ENCODE measurements around the gene ACTBL2. TPM values are rescaled to one million over a fixed set of nuclear protein-coding genes. Genes with fewer than 3 reads are reported as not detected.
"Not testable (repeated sequence)": the region's sequence is repeated elsewhere in the genome, so short reads cannot be mapped to it uniquely, and the experiment has no call there.

Gene ACTBL2
- total RNA-seq, result not detected in 2 replicates

DNA sequence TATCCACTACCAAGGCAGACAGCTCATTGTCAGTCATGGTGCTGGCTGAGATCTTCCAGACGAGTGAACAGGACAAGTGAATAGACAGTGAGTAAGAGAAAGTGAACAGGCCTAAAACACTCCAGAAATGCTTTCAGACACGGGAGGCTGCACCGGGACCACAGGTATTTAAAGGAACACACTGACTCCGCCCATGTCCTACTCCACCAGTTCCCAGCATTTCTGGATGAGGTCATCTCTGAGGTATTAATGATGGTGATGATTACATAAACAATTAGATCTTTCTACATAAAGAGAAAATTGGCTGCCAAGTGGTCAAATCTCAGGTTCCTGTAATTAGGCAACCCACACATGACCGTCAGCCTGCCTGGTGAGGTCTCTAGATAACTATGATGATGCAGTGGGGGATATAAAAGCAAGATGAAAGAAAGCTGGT is at the start of gene ACTBL2:
Gene ACTBL2 (minus strand): TSS at position 141 of the 436 bp plus-strand sequence. CDS start 104 bp downstream, at position 37.
- Mint-ChIP-seq H3K9me3 (no peaks in the 10 kb centered on the region), H3K4me3 (no peak within 1 kb of the TSS), H3K4me1 (no peaks in the 10 kb centered on the region), H3K27me3 (peaks cover 3% of the 10 kb centered on the region), H3K27ac (no peak within 1 kb of the TSS), H3K36me3 (ENCODE audit: low read depth) (no peaks in the 10 kb centered on the region)
- TF ChIP-seq, protein P1, sequence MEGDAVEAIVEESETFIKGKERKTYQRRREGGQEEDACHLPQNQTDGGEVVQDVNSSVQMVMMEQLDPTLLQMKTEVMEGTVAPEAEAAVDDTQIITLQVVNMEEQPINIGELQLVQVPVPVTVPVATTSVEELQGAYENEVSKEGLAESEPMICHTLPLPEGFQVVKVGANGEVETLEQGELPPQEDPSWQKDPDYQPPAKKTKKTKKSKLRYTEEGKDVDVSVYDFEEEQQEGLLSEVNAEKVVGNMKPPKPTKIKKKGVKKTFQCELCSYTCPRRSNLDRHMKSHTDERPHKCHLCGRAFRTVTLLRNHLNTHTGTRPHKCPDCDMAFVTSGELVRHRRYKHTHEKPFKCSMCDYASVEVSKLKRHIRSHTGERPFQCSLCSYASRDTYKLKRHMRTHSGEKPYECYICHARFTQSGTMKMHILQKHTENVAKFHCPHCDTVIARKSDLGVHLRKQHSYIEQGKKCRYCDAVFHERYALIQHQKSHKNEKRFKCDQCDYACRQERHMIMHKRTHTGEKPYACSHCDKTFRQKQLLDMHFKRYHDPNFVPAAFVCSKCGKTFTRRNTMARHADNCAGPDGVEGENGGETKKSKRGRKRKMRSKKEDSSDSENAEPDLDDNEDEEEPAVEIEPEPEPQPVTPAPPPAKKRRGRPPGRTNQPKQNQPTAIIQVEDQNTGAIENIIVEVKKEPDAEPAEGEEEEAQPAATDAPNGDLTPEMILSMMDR (IDR thresholded peaks at IDR 0.05), result no peak
- no peak for ATAC-seq (ENCODE audit: low read depth)
- intact Hi-C loops (cut with micrococcal nuclease), result no loop called here
- POLR2A ChIA-PET, result no interaction called here
- CTCF ChIA-PET, result no interaction called here
- DNase-seq, result no peak

DNA sequence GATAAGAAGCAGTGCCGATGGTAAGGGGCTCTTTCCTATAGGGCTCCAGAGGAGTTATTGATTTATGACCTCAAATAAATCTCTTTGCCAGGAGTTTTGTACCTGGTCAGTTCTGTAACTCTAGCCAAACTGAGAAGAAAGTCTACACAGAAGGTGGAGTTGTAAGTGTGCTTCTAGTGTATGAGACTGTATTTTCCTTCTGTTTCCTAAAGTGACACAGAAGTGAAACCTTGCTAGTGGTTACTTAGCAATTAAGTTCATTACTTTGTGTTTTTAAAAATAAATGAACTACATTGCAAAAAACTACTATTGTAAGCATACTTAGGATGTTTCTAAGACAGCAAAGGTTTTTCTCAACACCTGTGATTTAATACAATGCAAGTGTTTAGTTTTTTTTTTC is 48.7 kb upstream of the ACTBL2 start:
- no peaks in the 10 kb centered on the region for H3K9me3 Mint-ChIP-seq
- DNase-seq (no peak), ATAC-seq (ENCODE audit: low read depth) (no peak)
- H3K27me3 Mint-ChIP-seq, result no peaks in the 10 kb centered on the region
- CTCF ChIA-PET, result no interaction called here
- POLR2A ChIA-PET, result no interaction called here
- H3K36me3 Mint-ChIP-seq (ENCODE audit: low read depth), result no peaks in the 10 kb centered on the region
- TF ChIP-seq, protein P1 (IDR thresholded peaks at IDR 0.05), result no peak
- H3K27ac Mint-ChIP-seq, result no peak overlapping the region
- H3K4me3 Mint-ChIP-seq, result no peak overlapping the region
- no peaks in the 10 kb centered on the region for H3K4me1 Mint-ChIP-seq
- intact Hi-C loops (cut with micrococcal nuclease), result no loop called here

DNA sequence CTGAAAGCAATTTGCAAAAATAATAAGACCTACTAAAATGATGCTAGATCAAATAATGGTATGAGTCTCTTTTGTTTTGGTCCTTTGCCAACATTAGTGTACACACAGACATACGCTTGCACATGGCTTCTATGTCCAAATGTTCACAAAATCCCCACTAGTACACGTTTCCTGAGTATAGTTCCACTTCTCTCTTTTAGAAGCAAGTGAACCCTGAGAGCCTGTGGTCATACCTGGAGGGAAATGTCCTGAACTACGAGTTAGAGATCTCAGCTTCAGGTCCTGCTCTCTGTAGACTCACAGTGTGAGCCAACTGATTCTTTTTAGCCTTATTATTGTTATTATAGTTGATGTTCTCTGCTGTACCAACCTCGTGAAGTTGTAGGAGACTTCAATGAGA is 47.3 kb upstream of the ACTBL2 start:
- DNase-seq, result no peak
- no peaks in the 10 kb centered on the region for H3K9me3 Mint-ChIP-seq
- intact Hi-C loops (cut with micrococcal nuclease), result no loop called here
- H3K27me3 Mint-ChIP-seq, result no peaks in the 10 kb centered on the region
- no peaks in the 10 kb centered on the region for H3K4me1 Mint-ChIP-seq
- H3K36me3 Mint-ChIP-seq (ENCODE audit: low read depth), result no peaks in the 10 kb centered on the region
- TF ChIP-seq, protein P1 (IDR thresholded peaks at IDR 0.05), result no peak
- POLR2A ChIA-PET, result no interaction called here
- CTCF ChIA-PET, result no interaction called here
- no peak overlapping the region for H3K27ac Mint-ChIP-seq
- no peak overlapping the region for H3K4me3 Mint-ChIP-seq
- ATAC-seq (ENCODE audit: low read depth), result no peak

DNA sequence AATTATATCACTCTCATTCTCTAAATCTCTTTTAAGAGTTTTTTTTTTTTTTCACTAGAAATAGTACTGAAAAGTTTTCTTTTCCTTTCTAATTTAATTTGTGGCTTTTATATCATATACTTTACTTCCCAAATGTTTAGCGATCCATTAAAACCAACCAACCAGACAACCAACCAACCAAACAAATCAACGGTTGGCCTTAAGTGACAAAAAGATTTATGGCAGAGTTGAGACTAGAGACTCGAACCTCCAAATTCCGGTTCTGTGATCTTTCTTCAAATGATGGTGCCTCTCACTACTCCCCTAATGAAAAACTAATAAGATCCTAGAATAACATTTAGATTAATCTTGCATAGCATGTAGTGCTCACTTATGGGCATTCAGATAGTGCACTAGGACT is 45.3 kb upstream of the ACTBL2 start:
- intact Hi-C loops (cut with micrococcal nuclease), result no loop called here

DNA sequence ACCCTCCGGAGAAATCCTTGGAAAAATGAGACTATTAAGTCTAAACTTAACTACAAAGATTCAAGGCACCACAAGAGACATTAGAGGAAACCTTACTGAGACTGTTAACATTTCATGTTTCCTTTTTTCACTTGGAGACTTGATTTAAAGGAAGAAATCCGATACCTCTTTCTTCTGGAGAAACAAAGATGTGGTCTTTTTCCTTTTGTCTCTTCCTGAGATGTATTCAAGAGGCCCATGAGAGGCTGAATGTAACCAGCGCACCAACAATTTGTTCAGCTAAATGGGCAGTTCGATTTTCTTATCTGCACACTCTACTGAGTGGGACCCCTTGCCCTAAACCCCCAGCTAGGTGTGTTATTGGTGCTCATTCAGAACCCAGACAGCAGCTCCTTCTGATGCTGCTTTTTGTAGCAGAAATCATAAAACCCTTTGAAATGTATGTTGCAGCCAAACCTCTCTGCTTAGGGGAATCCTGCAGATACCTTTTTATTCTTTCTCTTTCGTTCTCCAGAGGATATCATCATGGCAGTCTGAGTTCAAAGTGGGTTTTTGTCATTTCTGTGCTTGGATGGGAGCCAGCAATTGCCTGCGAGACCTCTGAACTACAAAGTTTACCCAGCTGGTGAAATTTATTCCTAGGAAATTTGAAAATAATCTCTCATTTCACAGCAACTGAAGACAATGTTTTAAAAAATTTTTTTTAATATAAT is 41.9 kb upstream of the ACTBL2 start:
- no peaks in the 10 kb centered on the region for H3K27me3 Mint-ChIP-seq
- DNase-seq, result no peak

More for the DNA sequence above, 45.3 kb upstream of the ACTBL2 start:
- no peak overlapping the region for H3K27ac Mint-ChIP-seq
- no peaks in the 10 kb centered on the region for H3K27me3 Mint-ChIP-seq
- H3K9me3 Mint-ChIP-seq, result no peaks in the 10 kb centered on the region
- TF ChIP-seq, protein P1 (IDR thresholded peaks at IDR 0.05), result no peak
- DNase-seq (no peak), ATAC-seq (ENCODE audit: low read depth) (no peak)
- CTCF ChIA-PET, result no interaction called here
- no peaks in the 10 kb centered on the region for H3K4me1 Mint-ChIP-seq
- H3K36me3 Mint-ChIP-seq (ENCODE audit: low read depth), result no peaks in the 10 kb centered on the region
- POLR2A ChIA-PET, result no interaction called here
- no peak overlapping the region for H3K4me3 Mint-ChIP-seq

DNA sequence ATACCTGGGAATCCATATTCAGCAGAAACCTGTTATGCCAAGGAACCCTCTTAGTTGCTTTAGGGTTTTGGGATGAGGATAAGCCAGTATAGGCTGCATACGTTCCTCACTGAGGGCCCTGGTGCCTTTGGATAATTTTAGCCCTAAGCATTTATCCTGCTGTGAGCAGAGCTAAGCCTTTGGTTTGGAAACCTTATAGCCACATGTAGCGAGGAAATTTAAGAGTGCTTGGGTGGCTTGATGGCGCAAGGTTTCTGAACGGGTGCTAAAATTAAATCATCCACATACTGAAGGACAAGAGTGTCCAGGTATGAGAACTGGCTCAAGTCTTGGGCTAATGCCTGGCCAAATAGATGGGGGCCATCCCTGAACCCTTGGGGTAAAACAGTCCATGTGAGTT is 39.9 kb upstream of the ACTBL2 start:
- H3K9me3 Mint-ChIP-seq, CTCF ChIA-PET: not testable (repeated sequence)

More for the DNA sequence above, 41.9 kb upstream of the ACTBL2 start:
- Mint-ChIP-seq H3K36me3 (ENCODE audit: low read depth) (no peaks in the 10 kb centered on the region), H3K27ac (no peak overlapping the region), H3K9me3 (peaks cover 4% of the 10 kb centered on the region), H3K4me1 (no peaks in the 10 kb centered on the region), H3K4me3 (no peak overlapping the region)
- POLR2A ChIA-PET, result no interaction called here
- intact Hi-C loops (cut with micrococcal nuclease), result no loop called here
- TF ChIP-seq, protein P1 (IDR thresholded peaks at IDR 0.05), result no peak
- CTCF ChIA-PET, result no interaction called here
- ATAC-seq (ENCODE audit: low read depth), result no peak

DNA sequence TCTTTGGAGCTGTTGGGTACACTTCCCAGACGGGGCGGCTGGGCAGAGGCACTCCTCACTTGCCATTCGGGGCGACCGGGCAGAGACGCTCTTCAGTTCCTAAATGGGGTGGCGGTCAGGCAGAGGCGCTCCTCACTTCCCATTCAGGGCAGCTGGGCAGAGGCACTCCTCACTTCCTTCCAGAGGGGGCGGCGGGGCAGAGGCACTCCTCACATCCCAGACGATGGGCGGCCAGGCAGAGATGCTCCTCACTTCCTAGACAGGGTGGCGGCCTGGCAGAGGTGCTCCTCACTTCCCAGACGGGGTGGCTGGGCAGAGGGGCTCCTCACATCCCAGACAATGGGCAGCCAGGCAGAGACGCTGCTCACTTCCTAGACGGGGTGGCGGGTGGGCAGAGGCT is 35.8 kb upstream of the ACTBL2 start:
- DNase-seq; H3K4me3 Mint-ChIP-seq; H3K4me1 Mint-ChIP-seq; POLR2A ChIA-PET; H3K9me3 Mint-ChIP-seq; H3K27ac Mint-ChIP-seq; H3K27me3 Mint-ChIP-seq; H3K36me3 Mint-ChIP-seq (ENCODE audit: low read depth); ATAC-seq (ENCODE audit: low read depth); intact Hi-C loops (cut with micrococcal nuclease); CTCF ChIA-PET: not testable (repeated sequence)

More for the DNA sequence above, 39.9 kb upstream of the ACTBL2 start:
- H3K4me3 Mint-ChIP-seq; H3K27me3 Mint-ChIP-seq; intact Hi-C loops (cut with micrococcal nuclease); H3K4me1 Mint-ChIP-seq; H3K36me3 Mint-ChIP-seq (ENCODE audit: low read depth); ATAC-seq (ENCODE audit: low read depth); H3K27ac Mint-ChIP-seq; POLR2A ChIA-PET; DNase-seq: not testable (repeated sequence)
